Erythroblast (primary cell): ENCODE data around the gene RAB3GAP1.

ENCODE experiments used
- GATA1 ChIP-seq: IDR thresholded peaks from 2 replicates; pipeline ENCODE4 v1.6.1; 2011; ENCODE audit warnings: low read depth, mild to moderate bottlenecking, control low read depth, low read length, moderate library complexity
- POLR2A ChIP-seq: IDR thresholded peaks from 2 replicates; pipeline ENCODE4 v1.6.1; 2011; ENCODE audit warnings: mild to moderate bottlenecking, low read length

DNA sequence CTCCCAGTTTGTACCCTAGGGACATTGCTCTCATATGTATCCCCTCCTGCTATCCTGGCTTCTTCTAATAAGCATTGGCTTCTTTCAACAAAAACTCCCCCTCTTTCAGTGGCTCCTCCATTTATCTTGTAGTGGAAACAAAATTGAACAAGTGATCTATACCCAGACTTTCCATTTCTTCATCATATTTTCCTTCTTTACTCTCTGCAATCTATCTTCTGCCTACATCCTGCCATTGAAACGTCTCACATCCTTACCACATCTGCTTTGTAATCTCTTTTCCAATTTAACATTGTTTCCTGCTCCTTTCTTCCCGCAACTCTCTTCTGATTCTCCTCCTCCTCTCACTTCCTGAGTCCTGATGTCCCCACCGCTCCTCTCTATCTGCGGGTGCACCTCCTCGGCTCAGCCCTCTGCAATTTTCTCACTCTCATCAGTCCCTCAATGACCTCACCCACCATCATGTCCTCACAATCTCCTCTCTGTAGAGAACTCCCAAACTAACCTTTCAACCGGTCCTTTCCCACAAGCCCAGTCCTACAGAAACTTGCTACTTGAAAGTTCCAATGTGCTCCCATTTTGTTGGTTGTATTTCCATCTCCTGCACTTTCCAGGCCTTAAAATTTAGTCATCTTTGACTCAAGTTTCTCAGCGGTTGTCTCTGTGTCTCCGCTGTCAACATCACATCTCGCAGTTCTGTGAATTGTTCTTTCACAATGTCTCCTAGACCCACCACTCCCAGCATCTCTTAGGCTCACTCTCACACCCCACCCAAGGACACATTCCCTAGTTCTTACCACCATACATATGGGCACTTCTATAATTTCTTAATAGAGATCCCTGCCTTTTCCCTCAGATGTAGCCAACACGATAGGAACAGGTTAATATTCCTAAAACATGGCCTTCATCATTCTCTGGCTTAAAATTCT, 28.9 kb upstream of the RAB3GAP1 start:
- TF ChIP-seq POLR2A (no peak), GATA1 (no peak)
